Breast epithelium (tissue), 4 donors: ENCODE data around the gene SMIM20. TPM values are rescaled to one million over a fixed set of nuclear protein-coding genes. Genes with fewer than 3 reads are reported as not detected.

Experiments used
- DNase-seq, 2 donors: peaks; one replicate each; pipeline ENCODE4 v3.0.0-alpha.2; 2019; ENCODE audit warnings: low spot score in 2 of 2
- H3K27ac ChIP-seq, 2 donors: fragments of 200-600 bp; sonication (generic) in 1 of 2; one replicate each; pipeline ENCODE4 v1.5.1; 2016 to 2019; ENCODE audit warnings: mild to moderate bottlenecking in 1 of 2
- H3K27me3 ChIP-seq, 2 donors: fragments of 200-600 bp; sonication (generic) in 1 of 2; one replicate each; pipeline versions ENCODE4 v1.5.1 to v1.6.0; 2017 to 2019; ENCODE audit warnings: control low read depth in 1 of 2, mild to moderate bottlenecking in 1 of 2
- H3K36me3 ChIP-seq: fragments of 200-600 bp; one replicate; pipeline ENCODE4 v1.5.1; 2019
- H3K4me1 ChIP-seq, 2 donors: fragments of 200-600 bp; sonication (generic); one replicate each; pipeline ENCODE4 v1.5.1; 2016 to 2019; ENCODE audit warnings: control low read depth in 1 of 2
- H3K4me3 ChIP-seq, 3 donors: fragments of 200-600 bp; sonication (generic); 1 replicate in 2 of 3; 2 replicates in 1 of 3; pipeline ENCODE4 v1.5.1; 2016 to 2019; ENCODE audit warnings: mild to moderate bottlenecking in 3 of 3, moderate library complexity in 2 of 3
- H3K9me3 ChIP-seq, 2 donors: fragments of 200-600 bp; sonication (generic) in 1 of 2; one replicate each; pipeline ENCODE4 v1.5.1; 2016 to 2019; ENCODE audit warnings: control low read depth in 1 of 2
- CTCF ChIP-seq, 3 donors: fragments of 450-650 bp; IDR thresholded peaks; one replicate each; pipeline ENCODE4 v1.5.1; 2016 to 2017; ENCODE audit warnings: antibody characterized with exemption in 3 of 3, mild to moderate bottlenecking in 3 of 3, moderate library complexity in 3 of 3
- POLR2A ChIP-seq: fragments of 450-650 bp; IDR thresholded peaks from one replicate; pipeline ENCODE4 v1.6.1; 2016; ENCODE audit warnings: antibody characterized with exemption, mild to moderate bottlenecking, moderate library complexity
- POLR2AphosphoS5 ChIP-seq, 3 donors: sonication (generic); formaldehyde crosslinking; IDR thresholded peaks; one replicate each; pipeline ENCODE4 v1.6.1; 2017; ENCODE audit warnings: antibody characterized with exemption in 3 of 3
- intact Hi-C: fragments of 100-400 bp; cut with DNase I; formaldehyde crosslinking; loops from one replicate; pipeline ENCODE4 v1.15.1; 2023; ENCODE audit warnings: low total_unique reads
- total RNA-seq, 3 donors: library from RNA; depleted of rRNA; stranded (reverse); fragments of >200 nt; gene quantifications; one replicate each; pipeline ENCODE4 v1.1.0, GENCODE V29; 2016

Gene SMIM20
- total RNA-seq, 3 donors from 2014 or later: 26.9 to 37.0 (median 29.2) TPM

- Histone ChIP-seq H3K36me3 (no peaks in the 10 kb centered on the region), H3K9me3 (no peaks in the 10 kb centered on the region), H3K4me1 (no peaks in the 10 kb centered on the region), H3K27ac (no peak overlapping the region), H3K27me3 (no peaks in the 10 kb centered on the region), H3K4me3 (no peak overlapping the region)
- TF ChIP-seq POLR2A (no peak), CTCF (IDR thresholded peaks at IDR 0.05) (no peak), POLR2AphosphoS5 (IDR thresholded peaks at IDR 0.05) (no peak)
- intact Hi-C loops: no loop called here
- DNase-seq: no peak
Observed at GRCh38 chr4:25879991-25880651, 33.9 kb upstream of the SMIM20 start.

- TF ChIP-seq POLR2A (no peak), POLR2AphosphoS5 (IDR thresholded peaks at IDR 0.05) (no peak), CTCF (IDR thresholded peaks at IDR 0.05) (no peak)
- Histone ChIP-seq H3K27me3 (no peaks in the 10 kb centered on the region), H3K4me1 (no peaks in the 10 kb centered on the region), H3K27ac (no peak overlapping the region), H3K36me3 (no peaks in the 10 kb centered on the region), H3K4me3 (no peak overlapping the region), H3K9me3 (no peaks in the 10 kb centered on the region)
- intact Hi-C loops: no loop called here
- DNase-seq: no peak
Observed at GRCh38 chr4:25881193-25881592, 32.8 kb upstream of the SMIM20 start.

GRCh38 chr4:25882226-25882625 is 31.8 kb upstream of the SMIM20 start:
- Histone ChIP-seq H3K36me3 (no peaks in the 10 kb centered on the region), H3K4me1 (no peaks in the 10 kb centered on the region), H3K9me3 (no peaks in the 10 kb centered on the region), H3K27me3 (no peaks in the 10 kb centered on the region), H3K4me3 (no peak overlapping the region), H3K27ac (no peak overlapping the region)
- TF ChIP-seq CTCF (IDR thresholded peaks at IDR 0.05) (no peak), POLR2AphosphoS5 (IDR thresholded peaks at IDR 0.05) (no peak), POLR2A (no peak)
- intact Hi-C loops: no loop called here
- DNase-seq: no peak

GRCh38 chr4:25883565-25883964 is 30.5 kb upstream of the SMIM20 start:
- TF ChIP-seq POLR2A (no peak), CTCF (IDR thresholded peaks at IDR 0.05) (no peak), POLR2AphosphoS5 (IDR thresholded peaks at IDR 0.05) (no peak)
- H3K4me1 ChIP-seq: no peaks in the 10 kb centered on the region
- H3K27ac ChIP-seq: no peak overlapping the region
- no peak overlapping the region for H3K4me3 ChIP-seq
- DNase-seq: no peak
- H3K36me3 ChIP-seq: no peaks in the 10 kb centered on the region
- H3K27me3 ChIP-seq: no peaks in the 10 kb centered on the region
- intact Hi-C loops: no loop called here
- H3K9me3 ChIP-seq: no peaks in the 10 kb centered on the region

- TF ChIP-seq POLR2A (no peak), CTCF (IDR thresholded peaks at IDR 0.05) (no peak), POLR2AphosphoS5 (IDR thresholded peaks at IDR 0.05) (no peak)
- H3K4me1 ChIP-seq: no peaks in the 10 kb centered on the region
- H3K4me3 ChIP-seq: no peak overlapping the region
- H3K27ac ChIP-seq: no peak overlapping the region
- H3K27me3 ChIP-seq: no peaks in the 10 kb centered on the region
- H3K36me3 ChIP-seq: no peaks in the 10 kb centered on the region
- no peak for DNase-seq
- intact Hi-C loops: no loop called here
- no peaks in the 10 kb centered on the region for H3K9me3 ChIP-seq
Observed at GRCh38 chr4:25884031-25884782, 29.8 kb upstream of the SMIM20 start.
